Fibroblast of gingiva (primary cell): Measurements from ENCODE around the gene DIPK1B.

Experiments
- DNase-seq: peaks from one replicate; pipeline ENCODE4 v3.0.0-alpha.2; 2011; ENCODE audit warnings: low read depth

Gene DIPK1B

DNA sequence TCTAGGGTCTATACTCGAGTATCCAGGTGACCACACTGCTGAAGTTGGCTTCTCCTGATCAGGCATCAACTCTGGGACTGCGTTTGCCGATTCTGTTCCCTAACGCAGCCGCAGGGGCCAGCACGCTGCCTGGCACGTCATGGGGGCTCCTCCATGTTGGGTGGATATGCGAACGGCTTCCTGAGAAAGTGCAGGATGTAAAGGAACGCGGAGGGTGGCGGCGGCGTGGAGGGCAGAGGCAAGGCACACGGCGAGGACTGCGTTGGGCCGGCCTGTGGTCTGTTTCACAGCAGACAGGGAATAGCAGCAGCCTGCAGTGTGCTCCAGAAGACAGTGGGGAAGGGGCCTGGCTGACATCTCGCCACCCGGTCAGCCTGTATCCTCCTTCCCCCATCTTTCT is 26.6 kb downstream of the DIPK1B start:
- DNase-seq = no peak

DNA sequence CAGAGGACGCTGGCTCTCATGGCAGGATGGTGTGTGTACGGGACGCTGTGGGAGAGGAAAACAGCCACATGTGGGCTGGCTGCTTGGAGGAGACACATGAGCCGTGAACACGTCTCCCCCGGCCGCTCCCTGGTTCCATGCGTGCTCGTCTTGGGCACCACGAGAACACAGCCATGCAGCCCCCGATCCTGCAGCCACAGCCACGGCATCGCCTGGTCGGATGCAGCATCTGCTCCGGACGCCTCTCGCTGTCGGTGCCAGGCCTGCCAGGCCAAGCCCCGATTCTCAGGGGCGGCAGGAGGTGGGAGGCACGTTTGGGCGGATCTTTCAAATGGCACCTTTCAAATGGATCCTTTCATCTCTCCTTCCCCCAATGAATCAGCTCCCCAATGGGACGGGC is 27.1 kb downstream of the DIPK1B start:
- no peak for DNase-seq

DNA sequence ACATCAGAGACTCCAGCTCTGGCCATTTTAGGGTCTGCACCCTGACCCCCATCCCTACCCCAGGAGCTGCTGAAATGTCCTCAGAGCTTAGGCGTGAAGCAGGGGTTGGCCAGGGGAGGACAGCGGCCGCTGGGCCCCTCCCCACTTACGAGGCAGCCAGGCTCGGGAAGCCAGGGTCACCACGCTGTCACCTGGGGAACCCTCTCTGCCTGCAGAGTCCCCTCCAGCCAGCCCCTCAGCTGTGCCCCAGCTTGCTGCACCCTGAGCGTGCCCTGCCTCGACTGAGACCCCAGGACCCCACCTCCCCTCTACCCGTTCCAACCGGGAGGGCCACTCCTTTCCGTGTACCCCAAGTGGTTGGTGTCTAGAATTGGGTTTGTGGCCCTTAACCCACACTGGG is 27.7 kb downstream of the DIPK1B start:
- DNase-seq = no peak

DNA sequence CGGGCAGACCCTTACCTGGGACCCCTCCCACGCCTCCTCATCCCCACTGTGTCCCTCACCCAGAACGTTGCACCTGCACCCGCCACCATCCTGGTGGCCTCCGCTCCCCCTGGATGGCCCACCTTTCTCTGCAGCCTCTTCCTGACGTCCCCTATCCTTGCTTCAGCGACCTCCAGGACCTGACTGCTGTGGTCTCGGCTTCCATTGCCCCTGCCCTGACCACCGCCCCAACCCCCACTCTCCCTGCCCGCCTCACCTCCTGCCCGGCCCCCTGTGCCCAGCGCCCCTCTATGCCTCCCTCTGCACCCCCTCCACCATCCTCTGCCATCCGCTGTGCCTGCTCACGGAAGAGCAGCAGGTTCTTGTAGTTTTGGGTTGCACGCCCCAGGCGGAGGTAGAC is 28.1 kb downstream of the DIPK1B start:
- DNase-seq = no peak

DNA sequence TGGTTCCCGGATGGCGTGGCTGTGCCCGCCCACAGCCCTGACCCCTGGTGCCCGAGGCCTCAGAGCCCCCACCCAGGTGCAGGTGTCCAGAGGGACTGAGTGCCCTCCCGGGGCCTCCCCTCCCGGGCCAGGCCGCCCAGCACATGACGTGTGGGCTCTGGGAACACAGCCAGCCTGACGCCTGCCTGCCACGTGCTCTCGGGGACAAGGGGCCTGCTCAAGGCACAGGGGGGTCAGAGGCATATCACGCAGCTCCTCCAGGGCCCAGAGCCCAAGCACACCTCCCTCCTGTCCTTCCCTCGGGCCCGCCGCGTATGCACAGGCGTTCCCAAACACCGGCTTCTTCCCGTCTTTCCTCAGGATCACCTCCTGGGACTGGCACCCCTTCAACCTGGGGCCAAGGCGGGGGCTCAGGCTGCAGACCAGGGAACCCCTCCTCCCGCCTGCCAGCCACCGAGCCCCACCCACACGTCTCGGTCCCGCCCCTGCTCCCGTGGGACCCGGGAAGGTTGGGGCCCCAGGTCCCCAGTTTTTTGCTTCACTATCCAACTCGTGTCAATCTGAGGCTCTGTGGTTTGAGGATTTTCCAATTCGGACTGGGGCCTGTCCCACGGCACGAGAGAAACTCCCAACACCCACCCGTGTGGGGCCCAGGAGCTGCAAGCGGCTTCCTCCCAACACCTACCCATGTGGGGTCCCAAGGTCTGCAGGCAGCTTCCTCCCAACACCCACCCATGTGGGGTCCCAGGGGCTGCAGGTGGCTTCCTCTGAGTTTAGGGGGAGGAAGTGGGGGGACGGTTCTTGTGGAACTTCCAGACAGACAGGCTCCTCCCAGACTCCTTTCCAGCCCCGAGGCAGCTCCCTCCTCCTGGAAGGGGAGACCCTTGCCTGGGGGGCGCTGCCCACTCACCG is 28.9 kb downstream of the DIPK1B start:
- DNase-seq = no peak

DNA sequence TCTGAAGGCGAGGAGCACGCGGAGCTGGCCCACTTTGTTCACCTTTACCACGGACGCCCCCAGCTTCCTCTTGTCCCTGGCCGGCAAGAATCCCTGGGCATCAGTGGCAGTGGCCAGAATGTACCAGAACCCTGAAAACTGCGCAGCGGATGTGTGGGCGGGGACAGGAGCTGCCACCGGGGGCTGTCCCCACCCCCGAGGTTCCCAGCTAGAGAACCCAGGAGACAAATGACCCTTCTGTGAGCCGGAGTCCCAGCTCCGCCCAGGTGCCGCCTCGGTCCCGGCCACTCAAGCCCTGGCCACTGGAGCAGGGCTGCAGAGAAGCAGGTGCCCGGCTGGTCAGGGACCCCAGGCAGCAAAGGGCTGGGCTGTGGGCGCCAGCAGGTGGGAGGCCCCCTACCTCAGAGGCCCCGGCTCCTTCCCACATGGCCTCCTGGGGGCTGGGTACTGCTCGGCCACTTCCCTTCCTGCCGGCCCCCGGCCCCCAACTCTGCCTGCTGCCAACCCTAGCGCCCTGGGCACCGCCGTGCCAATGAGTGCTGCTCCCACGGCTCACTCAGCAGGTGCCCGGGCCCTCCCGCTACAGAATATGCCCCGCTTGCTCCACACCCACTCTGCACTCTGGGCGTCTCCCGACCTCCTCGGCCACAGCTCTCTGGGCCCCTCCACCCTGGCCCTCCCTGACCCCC is 29.7 kb downstream of the DIPK1B start:
- no peak for DNase-seq

DNA sequence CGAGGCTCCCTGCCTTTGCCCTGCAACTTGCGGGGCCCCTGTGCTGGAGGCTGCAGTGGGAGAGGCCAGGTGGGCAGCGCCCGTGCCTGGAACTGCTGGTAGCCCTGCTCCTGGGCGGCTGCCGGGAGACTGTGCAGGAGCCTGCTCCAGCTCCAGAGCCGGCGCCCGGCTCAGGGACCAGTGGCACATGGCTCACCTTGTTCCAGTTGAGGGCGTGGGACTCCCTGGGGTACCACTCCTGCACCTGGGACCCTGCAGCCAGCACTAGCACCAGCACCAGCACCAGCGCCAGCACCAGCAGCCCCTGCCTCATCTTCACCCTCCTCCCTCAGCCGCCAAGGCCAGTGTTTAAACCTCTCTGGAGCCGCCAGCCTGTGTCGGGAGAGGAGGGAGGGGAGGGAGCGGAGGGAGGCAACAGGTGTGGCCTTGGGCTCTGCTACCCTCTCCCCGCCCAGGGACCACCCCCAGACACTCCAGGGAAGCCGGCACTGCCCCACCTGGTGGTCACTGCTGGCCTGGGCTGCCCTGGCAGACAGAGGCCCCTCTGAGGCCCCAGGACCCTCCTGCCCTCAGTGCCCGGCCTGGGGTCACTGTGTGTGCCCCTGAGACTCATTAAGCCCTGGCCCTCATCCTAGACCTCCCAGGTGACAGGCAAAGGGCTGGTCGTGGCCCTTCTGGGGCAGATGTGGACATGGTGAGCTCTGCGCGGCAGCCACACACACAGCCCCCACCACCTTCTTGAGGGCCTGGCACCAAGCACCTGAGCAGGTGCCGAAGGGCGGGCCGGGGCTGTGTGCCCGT is 30.4 kb downstream of the DIPK1B start, which contains the start of gene LCN10:
LCN10 (minus strand) TSS at position 350 of the 801 bp plus-strand sequence; CDS start at position 313, 37 bp downstream.
- DNase-seq = no peak

DNA sequence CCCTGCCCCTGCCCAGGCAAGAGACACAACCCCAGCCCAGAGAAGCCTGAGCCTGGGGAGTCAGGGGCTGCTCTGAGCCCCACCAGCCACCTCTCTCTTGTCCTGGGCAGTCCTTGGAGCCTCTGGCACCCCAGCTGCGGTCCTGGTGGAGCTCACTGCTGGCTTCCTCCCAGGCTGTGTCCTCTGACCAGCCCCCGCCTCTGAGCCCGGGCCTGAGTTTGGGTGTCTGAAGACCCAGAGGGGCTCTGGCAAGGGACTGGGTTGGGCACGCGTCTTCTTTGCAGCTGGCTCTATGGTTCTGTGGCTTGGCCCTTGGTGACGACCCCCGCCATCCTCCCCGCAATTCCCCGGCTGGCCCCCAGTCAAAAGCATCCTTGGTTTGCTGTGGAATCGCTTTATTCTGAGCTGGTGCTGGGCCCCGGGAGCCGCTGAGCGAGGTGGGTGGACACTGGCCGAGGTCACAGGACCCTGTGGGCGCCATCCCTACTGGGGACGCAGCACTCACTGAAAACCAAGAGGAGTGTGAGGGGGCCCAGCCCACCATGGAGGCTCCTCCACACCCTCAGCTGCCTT is 31.4 kb downstream of the DIPK1B start:
- DNase-seq = no peak

DNA sequence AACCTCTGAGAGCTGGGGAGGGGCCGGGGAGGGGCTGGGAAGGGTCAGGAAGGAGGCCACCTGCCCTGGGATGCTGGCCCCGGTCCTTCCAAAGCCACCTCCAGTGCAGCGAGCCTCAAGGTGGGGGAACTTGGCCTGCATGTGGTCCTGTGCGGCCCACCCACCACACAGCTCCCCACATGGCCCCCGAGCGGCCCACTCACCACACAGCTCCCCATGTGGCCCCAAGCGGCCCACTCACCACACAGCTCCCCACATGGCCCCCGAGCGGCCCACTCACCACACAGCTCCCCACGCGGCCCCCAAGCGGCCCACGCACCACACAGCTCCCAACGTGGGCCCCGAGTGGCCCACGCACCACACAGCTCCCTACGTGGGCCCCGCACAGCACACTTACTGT is 32.4 kb downstream of the DIPK1B start:
- DNase-seq = no peak

DNA sequence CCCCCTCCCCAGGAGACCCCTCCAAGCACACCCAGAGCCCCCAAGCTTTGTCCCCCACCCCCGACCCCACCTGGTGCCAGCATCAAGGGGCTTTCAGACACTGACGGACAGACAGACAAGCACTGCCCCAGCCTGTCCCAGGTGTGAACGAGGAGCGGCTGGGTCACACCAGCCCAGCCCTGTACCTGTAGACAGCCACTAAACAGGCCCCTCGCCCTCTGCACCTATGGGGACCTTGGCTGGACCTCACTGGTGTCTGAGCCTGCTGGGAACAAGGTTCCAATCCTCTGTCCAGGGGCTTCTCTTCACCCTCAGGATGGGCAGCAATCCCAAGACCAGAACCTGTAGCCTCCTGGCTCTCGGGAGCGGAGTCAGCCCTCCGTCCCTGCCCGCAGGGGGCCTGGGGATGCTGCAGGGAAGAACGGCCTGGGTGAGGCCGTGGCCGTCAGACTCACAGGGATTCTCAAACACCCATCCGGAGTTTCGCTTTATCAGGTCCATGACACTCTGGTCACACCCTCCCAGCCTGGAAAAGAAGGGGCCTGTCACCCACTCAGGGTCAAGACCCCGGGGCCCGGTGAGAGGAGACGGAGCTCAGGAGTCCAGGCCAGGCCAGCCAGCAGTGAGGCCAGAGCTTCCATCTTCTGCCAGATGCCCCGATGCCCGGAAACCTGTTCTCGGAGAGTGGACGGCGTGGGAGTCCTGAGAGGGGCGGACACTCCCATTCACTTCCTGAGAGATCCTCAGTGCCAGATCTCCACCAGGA is 33.2 kb downstream of the DIPK1B start:
- DNase-seq = no peak

DNA sequence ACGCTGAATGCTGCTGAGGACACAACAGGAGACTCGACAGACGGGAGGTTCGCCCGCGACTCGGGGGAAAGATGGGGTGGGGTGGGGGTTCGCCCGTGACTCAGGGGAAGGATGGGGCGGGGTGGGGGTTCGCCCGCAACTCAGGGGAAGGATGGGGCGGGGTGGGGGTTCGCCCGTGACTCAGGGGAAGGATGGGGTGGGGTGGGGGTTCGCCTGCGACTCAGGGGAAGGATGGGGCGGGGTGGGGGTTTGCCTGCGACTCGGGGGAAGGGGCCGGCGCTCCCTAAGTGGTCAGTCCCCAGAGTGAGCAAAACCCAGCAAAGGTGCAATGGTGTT is 33.8 kb downstream of the DIPK1B start:
- DNase-seq = no peak

DNA sequence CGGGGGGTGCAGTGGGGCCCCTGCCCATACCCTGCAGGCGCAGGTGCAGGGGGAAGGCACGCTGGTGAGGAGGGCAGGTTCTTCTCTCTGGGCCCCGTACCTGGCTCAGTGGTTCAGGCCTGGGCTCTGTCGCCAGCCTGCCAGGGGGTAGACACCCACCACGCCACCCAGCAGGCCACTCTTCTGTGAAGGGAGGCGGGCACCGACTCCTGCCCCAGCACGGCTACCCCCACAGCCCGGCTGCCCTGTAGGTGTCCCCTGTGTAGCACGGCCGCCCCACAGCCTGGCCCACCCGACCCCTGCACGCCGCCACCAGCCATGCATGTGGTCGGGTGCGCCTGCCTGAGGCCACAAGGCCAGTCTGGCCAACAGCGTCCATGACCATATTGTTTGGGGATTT is 34.2 kb downstream of the DIPK1B start:
- DNase-seq = no peak

DNA sequence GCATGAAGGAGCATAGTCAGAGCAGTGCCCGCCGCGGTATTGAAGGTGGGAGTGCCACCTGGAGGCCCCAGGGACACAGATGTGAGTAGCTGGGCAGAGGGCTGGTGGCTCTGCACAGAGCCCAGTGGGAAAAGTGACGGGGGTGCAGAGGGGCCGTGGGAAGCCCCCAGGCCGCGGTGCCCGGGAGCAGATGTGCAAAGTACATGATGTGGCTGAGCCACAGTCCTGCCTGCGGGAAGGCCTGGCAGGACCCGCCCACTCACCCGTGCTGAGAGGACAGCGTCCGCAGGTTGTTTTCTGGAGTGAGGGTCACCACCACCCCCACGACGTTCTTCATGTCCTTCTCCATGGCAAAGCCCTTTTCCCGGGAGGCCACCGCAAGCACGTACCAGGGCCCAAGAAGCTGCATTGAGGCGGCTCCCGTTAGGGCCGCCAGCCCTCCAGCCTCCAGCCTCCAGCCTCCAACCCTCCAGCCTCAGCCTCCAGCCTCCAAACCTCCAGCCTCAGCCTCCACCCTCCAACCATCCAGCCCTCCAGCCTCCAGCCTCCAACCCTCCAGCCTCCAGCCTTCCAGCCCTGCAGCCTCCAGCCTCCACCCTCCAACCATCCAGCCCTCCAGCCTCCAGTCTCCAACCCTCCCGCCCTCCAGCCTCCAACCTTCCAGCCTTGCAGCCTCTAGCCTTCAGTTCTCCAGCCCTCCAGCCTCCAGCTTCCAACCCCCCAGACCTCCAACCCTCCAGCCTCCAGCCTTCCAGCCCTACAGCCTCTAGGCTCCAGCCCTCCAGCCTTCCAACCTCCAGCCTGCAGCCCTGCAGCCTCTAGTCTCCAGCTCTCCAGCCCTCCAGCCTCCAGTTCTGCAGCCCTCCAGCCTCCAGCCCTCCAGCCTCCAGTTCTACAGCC is 35.0 kb downstream of the DIPK1B start:
- DNase-seq = no peak

DNA sequence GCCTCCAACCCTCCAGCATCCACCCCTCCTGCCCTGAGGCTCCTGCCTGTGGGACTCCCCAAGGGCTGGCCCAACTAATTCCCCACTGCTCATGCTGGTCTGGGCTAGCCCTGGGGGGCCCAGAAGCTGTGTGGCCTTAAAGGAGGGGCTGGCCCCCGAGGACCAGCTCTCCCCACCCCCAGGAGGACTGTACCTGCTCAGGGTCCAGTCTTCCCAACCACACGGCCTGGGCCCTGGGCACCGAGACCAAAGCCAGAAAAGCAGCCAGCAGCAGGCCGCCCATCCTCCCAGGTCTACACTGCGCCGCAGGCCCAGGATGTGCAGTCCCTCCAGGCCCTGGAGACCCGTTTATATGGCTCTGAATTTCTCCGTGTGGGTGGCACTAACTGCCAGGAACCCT is 35.8 kb downstream of the DIPK1B start, which contains the start of gene LCN6:
LCN6 (minus strand) TSS at position 325 of the 400 bp plus-strand sequence; CDS start at position 283, 42 bp downstream.
- DNase-seq = no peak

DNA sequence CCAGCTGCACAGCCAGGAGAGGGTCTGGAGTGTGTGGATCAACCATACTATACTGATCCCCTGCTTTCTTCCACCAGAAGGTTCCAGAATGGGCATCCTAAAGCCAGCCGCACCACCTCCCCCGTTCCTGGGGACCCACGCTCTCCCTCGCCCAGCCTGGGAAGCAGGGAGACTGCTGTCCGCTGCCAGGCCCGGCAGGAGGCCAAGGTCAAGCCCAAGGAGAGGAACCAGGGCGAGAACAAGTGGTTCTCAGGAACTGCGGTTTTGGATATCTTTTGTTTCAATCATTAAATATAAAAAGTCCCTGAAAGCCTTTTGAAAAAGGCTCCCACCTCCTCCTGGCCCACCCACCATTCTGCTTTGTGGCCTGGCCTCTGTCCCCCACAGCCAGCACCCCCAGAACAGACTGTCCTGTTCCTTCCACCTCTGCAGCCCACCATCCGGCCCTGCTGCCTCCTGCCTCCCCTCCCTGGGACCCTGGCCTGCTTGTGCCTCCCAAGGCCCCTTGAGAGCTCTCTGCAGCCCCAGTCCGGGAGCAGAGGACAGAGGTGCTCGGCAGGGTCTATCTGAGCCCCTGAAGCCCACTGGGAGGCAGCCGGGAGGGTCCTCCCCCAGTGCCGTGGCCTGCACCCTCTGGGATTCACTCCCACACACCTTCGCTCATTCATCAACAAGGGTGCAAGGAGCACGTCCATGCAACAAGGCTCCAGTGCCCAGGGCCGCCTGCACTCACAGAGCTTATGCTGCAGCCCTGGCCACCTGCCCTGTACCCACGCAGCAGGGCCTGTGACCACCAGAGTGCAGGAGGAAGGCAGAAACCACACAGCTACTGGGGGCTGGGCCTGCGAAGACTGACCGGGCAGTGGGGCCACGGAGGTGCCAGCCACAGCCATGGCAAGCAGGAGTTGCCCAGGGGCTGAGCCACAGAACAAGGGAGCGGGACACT is 36.6 kb downstream of the DIPK1B start:
- no peak for DNase-seq

DNA sequence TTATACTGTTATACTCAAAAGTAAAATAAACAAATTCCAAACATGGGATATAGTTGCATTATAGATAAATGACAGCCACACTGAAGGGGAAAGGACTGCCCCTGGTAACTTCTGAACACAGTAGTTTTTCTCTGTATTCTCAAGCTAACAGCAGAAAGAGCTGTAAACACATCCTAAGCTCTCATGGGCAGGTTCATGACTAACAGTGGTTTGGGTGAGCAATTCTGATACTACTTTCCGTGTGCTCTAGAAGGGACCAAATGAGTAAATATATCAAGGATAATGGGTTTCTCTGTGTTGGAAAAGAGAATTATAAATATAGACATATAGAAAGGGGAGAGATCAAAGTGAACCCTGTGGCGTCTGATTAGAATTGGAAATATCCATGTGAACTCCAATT is 38.2 kb downstream of the DIPK1B start:
- DNase-seq = no peak

DNA sequence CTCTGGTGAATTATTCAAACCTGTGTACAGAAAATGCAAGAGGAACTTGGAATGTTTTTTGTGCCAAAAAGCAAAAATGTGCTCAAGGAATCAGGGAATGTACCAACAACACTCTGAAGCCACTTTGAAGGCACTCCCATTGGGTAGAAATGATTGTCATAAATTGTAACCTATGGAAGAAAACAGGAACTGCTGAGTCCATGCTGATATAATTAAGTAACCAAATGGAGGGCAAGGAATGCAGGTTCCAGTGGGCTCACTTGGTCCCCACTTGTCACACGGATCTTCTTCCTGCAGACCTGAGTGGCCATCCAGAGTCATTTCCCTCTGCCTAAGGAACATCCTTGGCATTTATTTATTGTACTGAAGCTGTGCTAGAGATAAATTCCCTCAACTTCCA is 38.9 kb downstream of the DIPK1B start:
- DNase-seq = no peak

DNA sequence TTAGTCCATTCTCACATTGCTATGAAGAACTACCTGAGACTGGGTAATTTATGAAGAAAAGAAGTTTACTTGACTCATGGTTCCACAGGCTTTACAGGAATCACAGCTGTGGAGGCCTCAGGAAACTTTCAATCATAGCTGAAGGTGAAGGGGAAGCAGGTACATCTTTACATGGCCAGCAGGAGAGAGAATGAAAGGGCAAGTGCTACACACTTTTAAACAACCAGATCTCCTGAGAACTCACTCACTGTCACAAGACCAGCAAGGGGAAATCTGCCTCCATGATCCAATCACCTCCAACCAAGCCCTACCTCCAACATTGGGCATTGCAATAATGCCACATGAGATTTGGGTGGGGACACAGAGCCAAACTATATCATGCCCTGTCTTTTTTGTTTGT is 39.4 kb downstream of the DIPK1B start:
- DNase-seq = no peak

DNA sequence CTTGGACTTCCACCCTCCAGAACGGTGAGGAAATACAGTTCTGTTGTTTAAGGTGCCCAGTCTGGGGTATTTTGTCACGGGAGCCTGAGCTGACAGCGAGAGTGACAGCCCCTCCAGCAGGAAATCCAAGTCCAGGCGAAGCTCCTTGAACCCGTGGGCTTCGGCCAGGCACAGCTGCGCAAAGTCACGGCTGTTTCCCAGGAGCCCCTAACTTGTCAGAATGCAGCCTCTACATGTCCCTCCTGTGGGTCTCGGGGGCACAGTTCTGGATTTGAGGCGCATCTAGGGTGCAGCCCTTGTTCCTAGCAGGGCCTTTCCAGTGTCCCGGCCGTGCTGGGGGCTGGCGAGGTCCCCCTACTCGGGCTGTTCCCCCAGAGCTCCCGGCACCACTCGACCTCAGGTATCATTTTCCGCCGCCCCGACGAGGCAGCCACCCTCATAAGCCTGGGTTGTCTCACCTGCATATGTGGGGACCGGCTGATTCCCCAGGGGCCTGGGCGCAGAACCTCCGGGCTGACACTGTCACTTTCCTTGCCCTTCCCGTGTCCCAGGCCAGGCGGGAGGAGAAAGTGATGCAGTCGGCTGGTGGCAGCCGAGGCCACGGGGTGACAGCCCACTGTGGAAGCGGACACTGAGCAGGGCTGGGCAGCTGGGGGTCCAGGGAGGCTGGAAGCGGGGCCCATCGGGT is 41.1 kb downstream of the DIPK1B start:
- no peak for DNase-seq
